Posterior cingulate gyrus (tissue), 11 donors: ENCODE measurements around the gene ATXN7L2.
A peak's percentile ranks its signal among the peaks of the same experiment; 100 is the strongest.

Source experiments
- DNase-seq, 10 donors: peaks; one replicate each; pipeline versions ENCODE4 v3.0.0 to v3.0.0-alpha.2; 2020 to 2021; ENCODE audit warnings: mixed read lengths in 3 of 10
- intact Hi-C: fragments of 100-400 bp; cut with DNase I; formaldehyde crosslinking; loops from one replicate; pipeline ENCODE4 v1.15.1; 2023

Gene ATXN7L2

GRCh38 chr1:109474697-109475096 is 9.0 kb upstream of the ATXN7L2 start:
- DNase-seq, result peak in 1 of 10 donors; percentile 20
- intact Hi-C loops, result no loop called here

DNA sequence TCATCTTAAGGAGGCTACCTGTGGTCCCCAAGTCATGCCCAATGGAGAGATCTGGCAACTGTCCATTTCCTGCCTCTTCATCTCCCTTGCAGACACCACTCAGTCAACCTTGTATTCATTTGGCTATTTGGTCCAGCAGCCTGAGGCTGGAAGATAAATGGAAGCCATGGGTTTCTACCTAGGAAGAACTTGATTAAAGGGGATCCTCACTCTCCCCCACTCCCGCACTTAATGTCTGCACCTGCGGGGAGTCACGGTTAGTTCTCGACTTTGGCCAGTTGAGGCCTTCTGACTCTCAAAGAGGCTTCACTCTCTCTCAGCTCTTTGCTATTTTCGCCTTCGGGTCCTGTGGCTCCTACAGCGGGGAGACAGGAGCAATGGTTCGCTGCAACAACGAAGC is 8.4 kb upstream of the ATXN7L2 start:
- intact Hi-C loops, result no loop called here
- peak in 1 of 10 donors; percentile 43 for DNase-seq

DNA sequence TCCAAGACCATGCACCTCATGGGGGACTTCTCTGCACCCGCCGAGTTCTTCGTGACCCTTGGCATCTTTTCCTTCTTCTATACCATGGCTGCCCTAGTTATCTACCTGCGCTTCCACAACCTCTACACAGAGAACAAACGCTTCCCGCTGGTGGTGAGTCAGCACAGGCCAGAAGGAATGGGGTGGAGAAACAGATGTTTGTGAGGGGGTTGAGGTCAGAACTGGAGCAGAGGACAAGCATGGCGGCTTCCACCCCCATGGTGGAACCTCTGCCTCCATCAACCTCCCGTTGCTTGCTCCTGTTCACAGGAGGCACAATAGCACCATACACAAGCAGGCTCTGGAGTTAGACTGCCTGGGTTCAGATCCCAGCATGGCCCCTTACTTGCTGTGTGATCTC is 6.9 kb upstream of the ATXN7L2 start:
- intact Hi-C loops, result no loop called here
- DNase-seq, result no peak

- DNase-seq, result peak in 1 of 10 donors; percentile 12
- intact Hi-C loops, result no loop called here
Observed at GRCh38 chr1:109477821-109478220, 5.9 kb upstream of the ATXN7L2 start.

DNA sequence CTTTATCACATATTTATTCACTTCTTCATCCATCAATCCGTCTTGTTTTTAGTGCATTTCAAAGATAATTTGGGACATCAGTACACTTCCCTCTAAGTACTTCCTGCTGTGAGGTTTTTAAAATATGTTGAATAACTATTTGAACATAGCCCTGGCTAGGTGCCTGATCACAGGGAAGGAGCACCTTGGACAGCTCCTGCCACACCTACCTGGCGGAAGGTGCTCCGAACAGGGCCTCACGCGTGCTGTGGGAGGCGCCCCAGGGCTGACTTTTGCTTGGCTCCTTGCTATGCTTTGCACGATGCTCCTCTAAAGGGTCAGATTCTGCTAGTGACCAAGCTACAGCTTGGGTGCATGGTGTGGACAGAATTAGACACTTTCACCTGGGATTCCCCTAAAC is 4.9 kb upstream of the ATXN7L2 start:
- DNase-seq, result no peak
- intact Hi-C loops, result no loop called here

GRCh38 chr1:109479311-109479710 is 4.4 kb upstream of the ATXN7L2 start:
- DNase-seq, result no peak
- intact Hi-C loops, result no loop called here

DNA sequence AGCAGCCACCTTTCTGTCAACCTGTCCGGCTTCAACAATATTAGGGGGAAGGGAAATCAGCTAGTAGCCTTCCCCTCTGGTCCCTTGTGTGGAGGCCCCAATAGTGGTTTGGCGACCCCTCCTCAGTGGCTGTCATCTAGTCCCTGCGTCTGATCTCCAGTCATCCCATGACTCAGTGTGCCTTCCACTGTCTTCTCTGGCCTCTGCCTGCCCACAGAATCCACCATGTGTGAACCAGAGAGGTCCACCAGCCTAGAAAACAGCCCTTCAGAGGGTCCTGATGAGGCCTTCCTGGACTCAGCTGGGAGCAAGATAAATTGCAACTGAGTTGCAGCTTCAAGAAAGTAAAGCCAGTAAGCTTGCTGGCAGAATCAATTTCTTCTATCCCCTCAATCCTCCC is 3.8 kb upstream of the ATXN7L2 start:
- no peak for DNase-seq
- intact Hi-C loops, result no loop called here

- no peak for DNase-seq
- intact Hi-C loops, result loop anchor here (2.0 kb wide), 1 partner anchor 55 kb away; the partner anchor contains the start of gene PSMA5
Observed at GRCh38 chr1:109481646-109482045, 2.1 kb upstream of the ATXN7L2 start.

DNA sequence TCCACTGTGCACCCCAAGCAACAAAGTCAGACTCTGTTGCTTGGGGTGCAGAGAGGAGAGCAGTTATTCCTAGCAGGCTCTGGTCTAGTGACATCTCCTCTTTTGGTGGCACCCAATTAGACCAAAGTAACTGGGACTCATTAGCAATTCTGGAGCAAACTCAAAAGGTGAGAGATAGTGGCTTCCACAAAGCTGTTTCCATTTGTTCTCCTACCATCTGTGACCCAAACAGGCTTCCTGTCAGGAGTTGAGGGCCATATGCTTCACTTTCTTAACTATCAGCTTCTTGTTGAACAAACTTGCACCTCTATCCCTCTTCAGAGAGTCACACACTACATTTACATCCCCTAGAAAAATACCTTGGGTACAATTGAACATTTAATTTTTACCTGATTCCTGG is 1.5 kb upstream of the ATXN7L2 start:
- DNase-seq, result no peak
- intact Hi-C loops, result loop anchor here (2.0 kb wide), 1 partner anchor 55 kb away; the partner anchor contains the start of gene PSMA5

GRCh38 chr1:109482791-109483671 is 674 bp upstream of the ATXN7L2 start:
- DNase-seq, result peak in 9 of 10 donors; percentile 33 to 92 (median 54)
- intact Hi-C loops, result loop anchor here (2.0 kb wide), 1 partner anchor 56 kb away; the partner anchor contains the start of gene PSMA5

DNA sequence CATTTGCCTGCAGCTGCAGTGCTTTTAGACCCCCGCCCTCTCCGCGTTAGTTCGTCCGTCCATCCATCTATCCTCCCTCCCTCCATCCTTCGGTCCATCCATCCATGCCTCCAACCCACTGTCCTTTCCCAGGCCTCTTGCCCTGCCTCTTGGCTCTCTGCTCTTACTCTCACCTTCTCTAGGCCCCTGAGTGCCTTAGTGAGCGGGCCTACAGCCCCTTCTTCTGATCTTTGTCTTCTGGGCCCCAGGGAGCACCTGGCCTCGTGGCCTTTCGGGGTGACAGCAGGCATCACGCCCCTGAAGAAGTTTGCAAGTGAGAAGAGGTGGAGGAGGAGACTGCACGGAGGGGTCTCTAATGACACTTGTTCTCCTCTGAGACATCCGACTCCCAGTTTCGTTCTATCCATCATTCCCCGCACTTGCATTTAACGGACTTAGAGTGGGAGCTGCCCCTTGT is 842 bp downstream of the ATXN7L2 start:
- intact Hi-C loops, result no loop called here
- DNase-seq, result no peak

GRCh38 chr1:109485001-109485400 is 1.3 kb downstream of the ATXN7L2 start:
- peak in 1 of 10 donors; percentile 55 for DNase-seq
- intact Hi-C loops, result no loop called here

- no peak for DNase-seq
- intact Hi-C loops, result no loop called here
Observed at GRCh38 chr1:109487261-109487660, 3.6 kb downstream of the ATXN7L2 start.

GRCh38 chr1:109488201-109488600 is 4.5 kb downstream of the ATXN7L2 start:
- no peak for DNase-seq
- intact Hi-C loops, result no loop called here

DNA sequence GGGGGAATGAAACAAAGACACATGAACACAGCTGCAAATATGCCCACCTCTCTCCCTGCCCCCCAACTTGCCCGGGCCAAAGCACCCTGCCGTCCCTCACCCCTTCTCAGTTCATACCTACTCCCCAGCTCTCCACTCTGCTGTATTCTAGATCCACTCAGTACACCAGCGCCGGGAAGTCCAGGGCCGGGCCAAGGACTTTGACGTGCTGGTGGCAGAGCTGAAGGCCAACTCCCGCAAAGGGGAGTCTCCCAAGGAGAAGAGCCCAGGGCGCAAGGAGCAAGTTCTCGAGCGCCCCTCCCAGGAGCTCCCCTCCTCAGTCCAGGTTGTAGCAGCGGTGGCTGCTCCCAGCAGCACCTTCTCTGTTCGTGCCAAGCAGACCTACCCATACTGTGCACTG is 5.0 kb downstream of the ATXN7L2 start:
- no peak for DNase-seq
- intact Hi-C loops, result no loop called here

GRCh38 chr1:109490029-109490933 is 6.6 kb downstream of the ATXN7L2 start:
- intact Hi-C loops, result loop anchor here (2.0 kb wide), 1 partner anchor 43 kb away; no protein-coding TSS in a partner anchor
- peak; percentile 57 to 95 (median 84) for DNase-seq

- intact Hi-C loops, result loop anchor here (2.0 kb wide), 1 partner anchor 42 kb away; no protein-coding TSS in a partner anchor
- DNase-seq, result peak in 1 of 10 donors; percentile 77
Observed at GRCh38 chr1:109490934-109491302, 7.2 kb downstream of the ATXN7L2 start.

DNA sequence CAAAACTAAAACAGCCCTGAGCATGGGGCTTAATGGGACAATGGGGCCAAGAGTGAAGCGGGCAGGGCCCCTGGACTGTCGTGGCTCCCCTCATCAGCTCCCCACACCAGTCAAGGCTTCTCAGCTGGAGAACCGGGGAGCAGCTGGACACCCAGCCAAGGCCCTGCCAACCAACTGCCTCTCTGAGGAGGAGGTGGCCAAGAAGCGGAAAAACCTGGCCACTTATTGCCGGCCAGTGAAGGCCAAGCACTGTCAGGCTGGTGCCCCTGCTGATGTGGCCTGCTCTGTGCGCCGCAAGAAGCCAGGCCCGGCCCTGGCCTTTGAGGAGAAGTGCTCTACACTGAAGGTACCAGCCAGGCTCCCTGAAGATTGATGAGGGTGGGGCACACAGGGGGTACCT is 7.7 kb downstream of the ATXN7L2 start:
- intact Hi-C loops, result loop anchor here (2.0 kb wide), 1 partner anchor 41 kb away; no protein-coding TSS in a partner anchor
- peak in 1 of 10 donors; percentile 57 for DNase-seq

DNA sequence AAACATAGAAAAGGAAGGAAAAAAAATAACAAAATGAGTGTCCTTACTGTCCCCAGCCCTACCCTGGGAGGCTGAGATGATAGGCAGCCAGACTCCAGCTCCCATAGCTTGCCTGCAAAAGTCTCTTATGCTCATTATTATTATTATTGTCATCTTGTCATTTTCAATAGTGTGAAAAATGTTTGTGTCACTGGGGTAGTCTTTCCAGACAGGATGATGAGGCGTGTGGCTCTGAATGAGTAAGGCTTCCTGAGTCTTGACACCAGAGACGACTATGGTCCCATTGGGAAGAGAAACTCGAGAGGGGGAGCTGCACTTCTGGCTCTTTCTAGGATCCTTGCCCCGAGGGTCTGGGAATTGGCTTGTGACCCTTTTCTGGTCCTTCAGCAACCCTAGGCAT is 9.1 kb downstream of the ATXN7L2 start:
- DNase-seq, result no peak
- intact Hi-C loops, result no loop called here

- intact Hi-C loops, result no loop called here
- DNase-seq, result peak in 4 of 10 donors; percentile 34 to 89 (median 72)
Observed at GRCh38 chr1:109493227-109493626, 9.5 kb downstream of the ATXN7L2 start.
